ENCODE results near the gene ZBTB9.
"Not testable (repeated sequence)": the region's sequence is repeated elsewhere in the genome, so short reads cannot be mapped to it uniquely, and the experiment has no call there.

Gene ZBTB9

GRCh38 chr6:33469661-33470060, 15.3 kb downstream of the ZBTB9 start:
- no peak for DNase-seq

GRCh38 chr6:33477864-33478263, 23.5 kb downstream of the ZBTB9 start:
- DNase-seq: no peak

- DNase-seq: no peak
These were observed 26.8 kb downstream of the ZBTB9 start for GRCh38 chr6:33481192-33481591.

GRCh38 chr6:33482620-33483019, 28.2 kb downstream of the ZBTB9 start:
- DNase-seq: not testable (repeated sequence)

GRCh38 chr6:33483678-33484077, 29.3 kb downstream of the ZBTB9 start:
- no peak for DNase-seq

- not testable (repeated sequence) for DNase-seq
These were observed 30.4 kb downstream of the ZBTB9 start for GRCh38 chr6:33484673-33485262.

GRCh38 chr6:33485680-33486079, 31.3 kb downstream of the ZBTB9 start:
- not testable (repeated sequence) for DNase-seq

- DNase-seq: no peak
These were observed 34.0 kb downstream of the ZBTB9 start for GRCh38 chr6:33488339-33488738.

GRCh38 chr6:33490198-33490597, 35.8 kb downstream of the ZBTB9 start:
- no peak for DNase-seq

GRCh38 chr6:33490621-33491020, 36.2 kb downstream of the ZBTB9 start:
- no peak for DNase-seq

- DNase-seq: no peak
These were observed 37.7 kb downstream of the ZBTB9 start for GRCh38 chr6:33492093-33492492.

GRCh38 chr6:33497157-33497556, 42.8 kb downstream of the ZBTB9 start:
- no peak for DNase-seq

- no peak for DNase-seq
These were observed 48.1 kb downstream of the ZBTB9 start for GRCh38 chr6:33502486-33502885.

GRCh38 chr6:33504486-33504885, 50.1 kb downstream of the ZBTB9 start:
- no peak for DNase-seq

- no peak for DNase-seq
These were observed 51.4 kb downstream of the ZBTB9 start for GRCh38 chr6:33505548-33506370.
